Keratinocyte (primary cell): ENCODE measurements around the gene PHLPP1. TPM values are rescaled to one million over a fixed set of nuclear protein-coding genes. Genes with fewer than 3 reads are reported as not detected.

Experiments
- DNase-seq: peaks from one replicate; pipeline ENCODE4 v3.0.0-alpha.2; 2011; ENCODE audit warnings: low read depth, missing footprints, low spot score
- FAIRE-seq: peaks from 2 replicates; lab custom pipeline; 2011; peaks lifted over from hg19 to GRCh38; lab: Jason Lieb, UNC
- H2AFZ ChIP-seq: 2 replicates; pipeline ENCODE4 v1.6.0; 2012; ENCODE audit warnings: low read length, control low read depth, inconsistent platforms; ENCODE audit not compliant: control insufficient read depth
- H3K27ac ChIP-seq: 2 replicates; pipeline ENCODE4 v1.5.1; 2011; ENCODE audit warnings: low read length; ENCODE audit not compliant: control insufficient read depth, insufficient read depth
- H3K27me3 ChIP-seq: 3 replicates; pipeline ENCODE4 v1.6.0; 2011; ENCODE audit warnings: low read length; ENCODE audit not compliant: control insufficient read depth, insufficient read depth; ENCODE audit errors: extremely low read depth
- H3K36me3 ChIP-seq, 2 experiments: 2 replicates in 1 of 2; 3 replicates in 1 of 2; pipeline ENCODE4 v1.5.1; 2011; ENCODE audit warnings: low read length in 2 of 2, mild to moderate bottlenecking in 1 of 2; ENCODE audit not compliant: control insufficient read depth in 2 of 2, insufficient read depth in 2 of 2; ENCODE audit errors: extremely low read depth in 1 of 2
- H3K4me1 ChIP-seq: 3 replicates; pipeline ENCODE4 v1.5.1; 2011; ENCODE audit warnings: low read length; ENCODE audit not compliant: control insufficient read depth, insufficient read depth; ENCODE audit errors: extremely low read depth
- H3K4me2 ChIP-seq: 3 replicates; pipeline ENCODE4 v1.6.0; 2011; ENCODE audit warnings: low read depth, low read length; ENCODE audit not compliant: control insufficient read depth, insufficient read depth; ENCODE audit errors: extremely low read depth
- H3K4me3 ChIP-seq, 3 experiments: fragments of 200-600 bp in 1 of 3; sonication (generic) in 1 of 3; 2 replicates in 2 of 3; 3 replicates in 1 of 3; pipeline ENCODE4 v1.5.1; 2011 to 2016; ENCODE audit warnings: low read length in 3 of 3, mild to moderate bottlenecking in 3 of 3, control low read depth in 2 of 3, inconsistent platforms in 1 of 3, low read depth in 1 of 3, mixed read lengths in 1 of 3, mixed run types in 1 of 3, moderate library complexity in 1 of 3; ENCODE audit not compliant: control insufficient read depth in 2 of 3, insufficient read depth in 2 of 3; ENCODE audit errors: extremely low read depth in 1 of 3
- H3K79me2 ChIP-seq: 2 replicates; pipeline ENCODE4 v1.6.0; 2012; ENCODE audit warnings: low read length; ENCODE audit not compliant: control insufficient read depth, insufficient read depth
- H3K9ac ChIP-seq: 3 replicates; pipeline ENCODE4 v1.6.0; 2011; ENCODE audit warnings: low read length; ENCODE audit not compliant: control insufficient read depth, insufficient read depth; ENCODE audit errors: extremely low read depth
- H3K9me1 ChIP-seq: 3 replicates; pipeline ENCODE4 v1.6.0; 2011; ENCODE audit warnings: low read length; ENCODE audit not compliant: control insufficient read depth, insufficient read depth; ENCODE audit errors: extremely low read depth
- H3K9me3 ChIP-seq: 2 replicates; pipeline ENCODE4 v1.5.1; 2012; ENCODE audit warnings: low read depth, low read length; ENCODE audit not compliant: control insufficient read depth
- H4K20me1 ChIP-seq: 3 replicates; pipeline ENCODE4 v1.6.0; 2011; ENCODE audit warnings: low read length; ENCODE audit not compliant: control insufficient read depth, insufficient read depth; ENCODE audit errors: extremely low read depth
- CTCF ChIP-seq, 3 experiments: IDR thresholded peaks in 1 of 3; conservative IDR thresholded peaks in 1 of 3; optimal IDR thresholded peaks in 1 of 3; 2 replicates in 2 of 3; 3 replicates in 1 of 3; pipeline versions ENCODE3 to v1.5.1; 2011; ENCODE audit warnings: low read length in 3 of 3, mild to moderate bottlenecking in 3 of 3, moderate library complexity in 2 of 3, control low read depth in 1 of 3, inconsistent platforms in 1 of 3; ENCODE audit not compliant: insufficient read depth in 2 of 3; ENCODE audit errors: extremely low read depth in 1 of 3
- EZH2 ChIP-seq: IDR thresholded peaks from one replicate; pipeline ENCODE4 v1.6.1; 2012; ENCODE audit warnings: inconsistent platforms, mild to moderate bottlenecking, low read length, moderate library complexity
- dilution Hi-C: fragments of 300-500 bp; cut with MboI; formaldehyde crosslinking; loops from one replicate; pipeline ENCODE4 v1.7.0; 2020; ENCODE audit warnings: low sequenced_read_pairs; ENCODE audit not compliant: extremely low pct_ligation_motif_present
- polyA plus RNA-seq, 5 experiments: library from polyadenylated mRNA; depleted of rRNA in 3 of 5; stranded (reverse) in 3 of 5; stranded (forward) in 1 of 5; unstranded in 1 of 5; fragments of >200 nt; gene quantifications; 1 replicate in 1 of 5; 2 replicates in 3 of 5; 3 replicates in 1 of 5; pipeline versions ENCODE4 v1.2.1 to v1.2.3, GENCODE V29; 2011 to 2012; ENCODE audit warnings: missing spikeins in 2 of 5, low read depth in 1 of 5, low replicate concordance in 1 of 5

PHLPP1 gene
- polyA plus RNA-seq, 1 donor (not counting 4 experiments of a cell fraction or from before 2014, with no cell fraction given), result 8.4 TPM

GRCh38 chr18:62885804-62886203 is 170.5 kb downstream of the PHLPP1 start:
- Histone ChIP-seq H3K9me1 (no peaks in the 10 kb centered on the region), H3K79me2 (no peaks in the 10 kb centered on the region), H3K4me2 (no peak overlapping the region), H3K27ac (no peak overlapping the region), H3K4me3 (no peak overlapping the region), H3K4me1 (peaks cover 9% of the 10 kb centered on the region), H3K9me3 (no peaks in the 10 kb centered on the region), H3K36me3 (no peaks in the 10 kb centered on the region), H3K27me3 (no peaks in the 10 kb centered on the region), H3K9ac (no peak overlapping the region), H2AFZ (no peak overlapping the region), H4K20me1 (no peaks in the 10 kb centered on the region)
- dilution Hi-C loops, result no loop called here
- no peak for FAIRE-seq
- no peak for TF ChIP-seq CTCF (optimal IDR thresholded peaks at IDR 0.05 in 1 of 3, IDR thresholded peaks at IDR 0.05 in 1 of 3, conservative IDR thresholded peaks at IDR 0.05 in 1 of 3; ENCODE audit: extremely low read depth in 1 of 3, insufficient read depth in 2 of 3, low read length in 3 of 3)
- no peak for TF ChIP-seq EZH2
- DNase-seq, result no peak

- Histone ChIP-seq H2AFZ (no peak overlapping the region), H4K20me1 (no peaks in the 10 kb centered on the region), H3K9me3 (no peaks in the 10 kb centered on the region), H3K9me1 (no peaks in the 10 kb centered on the region), H3K27ac (no peak overlapping the region), H3K9ac (no peak overlapping the region), H3K79me2 (no peaks in the 10 kb centered on the region), H3K4me2 (no peak overlapping the region), H3K4me1 (peaks cover 6% of the 10 kb centered on the region), H3K36me3 (peaks cover 0 to 5% of the 10 kb centered on the region in 2 experiments), H3K27me3 (no peaks in the 10 kb centered on the region), H3K4me3 (no peak overlapping the region)
- DNase-seq, result no peak
- dilution Hi-C loops, result no loop called here
- TF ChIP-seq EZH2, result no peak
- TF ChIP-seq CTCF (optimal IDR thresholded peaks at IDR 0.05 in 1 of 3, IDR thresholded peaks at IDR 0.05 in 1 of 3, conservative IDR thresholded peaks at IDR 0.05 in 1 of 3; ENCODE audit: extremely low read depth in 1 of 3, insufficient read depth in 2 of 3, low read length in 3 of 3), result no peak
- FAIRE-seq, result no peak
These were observed 179.5 kb downstream of the PHLPP1 start for GRCh38 chr18:62894681-62895390.
